SK-N-SH (cell line): ENCODE measurements around the gene EIF4E2.

ENCODE experiments used
- CTCF ChIP-seq: fragments of 200-600 bp; sonication (generic); IDR thresholded peaks from 2 replicates; pipeline ENCODE4 v1.6.1; 2017; ENCODE audit warnings: antibody characterized with exemption, mild to moderate bottlenecking, moderate library complexity
- POLR2AphosphoS5 ChIP-seq: IDR thresholded peaks from 2 replicates; pipeline ENCODE4 v1.6.1; 2012; ENCODE audit warnings: low read depth, low read length
- RFX5 ChIP-seq: IDR thresholded peaks from 2 replicates; pipeline ENCODE4 v1.6.1; 2012; ENCODE audit warnings: mild to moderate bottlenecking, improper control_type of control experiment, low read length

- no peak for TF ChIP-seq CTCF
- no peak for TF ChIP-seq POLR2AphosphoS5
- TF ChIP-seq RFX5, result no peak
Measured at GRCh38 chr2:232573042-232573441, 22.6 kb downstream of the EIF4E2 start.
